ENCODE results near the gene PDIA2. TPM values are rescaled to one million over a fixed set of nuclear protein-coding genes. Genes with fewer than 3 reads are reported as not detected.

The PDIA2 gene
- polyA plus RNA-seq, 1 of the 3 experiments (the other 2 are of a cell fraction), result 1.7 TPM

- H3K9ac ChIP-seq, result no peak overlapping the region
- H3K4me1 ChIP-seq (ENCODE audit: control insufficient read depth in 1 of 2, insufficient read depth in 2 of 2, low read depth in 1 of 2, low read length in 1 of 2), result peaks cover 0 to 8% of the 10 kb centered on the region in 2 experiments; a peak in 1 of 4 replicates
- TF ChIP-seq, protein P1, sequence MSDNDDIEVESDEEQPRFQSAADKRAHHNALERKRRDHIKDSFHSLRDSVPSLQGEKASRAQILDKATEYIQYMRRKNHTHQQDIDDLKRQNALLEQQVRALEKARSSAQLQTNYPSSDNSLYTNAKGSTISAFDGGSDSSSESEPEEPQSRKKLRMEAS (IDR thresholded peaks at IDR 0.05; ENCODE audit: low read depth), result no peak
- TF ChIP-seq EP300 (IDR thresholded peaks at IDR 0.05; ENCODE audit: borderline replicate concordance in 1 of 2, low read depth in 1 of 2, low read length in 1 of 2), result no peak
- no peak for TF ChIP-seq FOSL2 (IDR thresholded peaks at IDR 0.05; ENCODE audit: borderline replicate concordance, low read depth)
- no peak for TF ChIP-seq USF2 (IDR thresholded peaks at IDR 0.05; ENCODE audit: borderline replicate concordance, low read depth, low read length)
- no peak for TF ChIP-seq SMC3 (IDR thresholded peaks at IDR 0.05; ENCODE audit: low read depth, low read length)
- no peak for TF ChIP-seq NRF1 (IDR thresholded peaks at IDR 0.05; ENCODE audit: low read depth, low read length)
- no peak for TF ChIP-seq GABPA (IDR thresholded peaks at IDR 0.05; ENCODE audit: low read depth)
- no peak for TF ChIP-seq TAF1 (IDR thresholded peaks at IDR 0.05; ENCODE audit: borderline replicate concordance, low read depth, low read length)
- no peak for TF ChIP-seq SIN3A (IDR thresholded peaks at IDR 0.05; ENCODE audit: borderline replicate concordance, low read depth, low read length)
- TF ChIP-seq USF1 (IDR thresholded peaks at IDR 0.05; ENCODE audit: borderline replicate concordance, low read depth), result no peak
- no peak for TF ChIP-seq CHD2 (IDR thresholded peaks at IDR 0.05; ENCODE audit: low read length, partially characterized antibody)
- TF ChIP-seq RCOR1 (IDR thresholded peaks at IDR 0.05; ENCODE audit: low read length), result no peak
- no peak for TF ChIP-seq ELF1 (IDR thresholded peaks at IDR 0.05)
- H3K36me3 ChIP-seq (replicated peaks in 1 of 2; ENCODE audit: control insufficient read depth in 1 of 2, insufficient read depth in 2 of 2, low read length in 1 of 2), result peaks cover 0 to 51% of the 10 kb centered on the region in 2 experiments
- no peaks in the 10 kb centered on the region for H3K9me2 ChIP-seq
- DNase-seq, result peak; percentile 8
- no peaks in the 10 kb centered on the region for H4K20me1 ChIP-seq (ENCODE audit: insufficient read depth)
- ChIA-PET CTCF (no interaction called here), POLR2A (interaction anchor here (1.0 kb wide), 1 partner anchor 42 kb away, joined by 3 read pairs; no protein-coding TSS in a partner anchor)
- no peak overlapping the region for H3K27ac ChIP-seq (ENCODE audit: low read depth in 2 of 2, low read length in 1 of 2)
- no peak overlapping the region for H3K4me2 ChIP-seq
- no peak overlapping the region for H2AFZ ChIP-seq (ENCODE audit: low read depth)
- H3K9me3 ChIP-seq, result no peaks in the 10 kb centered on the region
- H3K79me2 ChIP-seq (ENCODE audit: insufficient read depth), result no peaks in the 10 kb centered on the region
- WGBS (ENCODE audit: low lambda C conversion rate), result 95% methylated on average over 6 of the region's 17 CpGs
- H3F3A ChIP-seq (replicated peaks; ENCODE audit: insufficient read depth), result no peaks in the 10 kb centered on the region
- no peaks in the 10 kb centered on the region for H3K27me3 ChIP-seq (ENCODE audit: insufficient read depth)
- H3K4me3 ChIP-seq (ENCODE audit: low read depth in 2 of 2, low read length in 1 of 2), result no peak overlapping the region
Observed at GRCh38 chr16:263944-264343, 19.0 kb upstream of the PDIA2 start.

- 100% methylated on average over 1 of the region's 23 CpGs for WGBS (ENCODE audit: low lambda C conversion rate)
- H3K79me2 ChIP-seq (ENCODE audit: insufficient read depth), result no peaks in the 10 kb centered on the region
- H3K4me1 ChIP-seq (ENCODE audit: control insufficient read depth in 1 of 2, insufficient read depth in 2 of 2, low read depth in 1 of 2, low read length in 1 of 2), result peaks cover 0 to 8% of the 10 kb centered on the region in 2 experiments; a peak in 1 of 4 replicates
- ChIA-PET CTCF (no interaction called here), POLR2A (interaction anchor here (1.0 kb wide), 1 partner anchor 43 kb away, joined by 3 read pairs; no protein-coding TSS in a partner anchor)
- no peak overlapping the region for H3K4me3 ChIP-seq (ENCODE audit: low read depth in 2 of 2, low read length in 1 of 2)
- no peak overlapping the region for H2AFZ ChIP-seq (ENCODE audit: low read depth)
- no peak overlapping the region for H3K27ac ChIP-seq (ENCODE audit: low read depth in 2 of 2, low read length in 1 of 2)
- H3K27me3 ChIP-seq (ENCODE audit: insufficient read depth), result no peaks in the 10 kb centered on the region
- H3K9me3 ChIP-seq, result no peaks in the 10 kb centered on the region
- H3K9me2 ChIP-seq, result no peaks in the 10 kb centered on the region
- no peaks in the 10 kb centered on the region for H4K20me1 ChIP-seq (ENCODE audit: insufficient read depth)
- H3K4me2 ChIP-seq, result no peak overlapping the region
- H3K36me3 ChIP-seq (replicated peaks in 1 of 2; ENCODE audit: control insufficient read depth in 1 of 2, insufficient read depth in 2 of 2, low read length in 1 of 2), result peaks cover 0 to 45% of the 10 kb centered on the region in 2 experiments
- H3K9ac ChIP-seq, result no peak overlapping the region
- no peaks in the 10 kb centered on the region for H3F3A ChIP-seq (replicated peaks; ENCODE audit: insufficient read depth)
- peak; percentile 14 for DNase-seq
- no peak for TF ChIP-seq RXRA (IDR thresholded peaks at IDR 0.05; ENCODE audit: borderline replicate concordance, low read depth)
- TF ChIP-seq RAD21 (IDR thresholded peaks at IDR 0.05; ENCODE audit: low read length), result no peak
- no peak for TF ChIP-seq EP300 (IDR thresholded peaks at IDR 0.05; ENCODE audit: borderline replicate concordance in 1 of 2, low read depth in 1 of 2, low read length in 1 of 2)
- TF ChIP-seq FOXJ3 (CRISPR knock-in tag; IDR thresholded peaks at IDR 0.05), result no peak
- TF ChIP-seq RFX5 (IDR thresholded peaks at IDR 0.05; ENCODE audit: low read length), result no peak
- TF ChIP-seq GABPA (IDR thresholded peaks at IDR 0.05; ENCODE audit: low read depth), result no peak
- TF ChIP-seq FOSL2 (IDR thresholded peaks at IDR 0.05; ENCODE audit: borderline replicate concordance, low read depth), result no peak
- no peak for TF ChIP-seq CTCF (IDR thresholded peaks at IDR 0.05)
- no peak for TF ChIP-seq REST (IDR thresholded peaks at IDR 0.05; ENCODE audit: low read depth, low read length)
Observed at GRCh38 chr16:264440-264951, 18.5 kb upstream of the PDIA2 start.
